HepG2 (cell line): ENCODE results near the gene IBTK.

Source experiments
- EP300 ChIP-seq, 3 experiments: sonication (generic) in 1 of 3; formaldehyde crosslinking in 1 of 3; IDR thresholded peaks; 2 replicates each; pipeline versions ENCODE4 v1.5.1 to v1.6.1; 2011 to 2020; ENCODE audit warnings: low read depth in 2 of 3, low read length in 2 of 3, borderline replicate concordance in 1 of 3, improper control_type of control experiment in 1 of 3, mild to moderate bottlenecking in 1 of 3, missing genetic modification reagents in 1 of 3, moderate library complexity in 1 of 3
- RAD21 ChIP-seq: fragments of 450-650 bp; formaldehyde crosslinking; IDR thresholded peaks from 2 replicates; pipeline ENCODE4 v1.5.0; 2020; ENCODE audit warnings: mild to moderate bottlenecking
- ZHX1 ChIP-seq: sonication (generic); formaldehyde crosslinking; IDR thresholded peaks from 2 replicates; pipeline ENCODE4 v1.8.1; 2022; ENCODE audit warnings: low read depth, mild to moderate bottlenecking, missing genetic modification reagents

DNA sequence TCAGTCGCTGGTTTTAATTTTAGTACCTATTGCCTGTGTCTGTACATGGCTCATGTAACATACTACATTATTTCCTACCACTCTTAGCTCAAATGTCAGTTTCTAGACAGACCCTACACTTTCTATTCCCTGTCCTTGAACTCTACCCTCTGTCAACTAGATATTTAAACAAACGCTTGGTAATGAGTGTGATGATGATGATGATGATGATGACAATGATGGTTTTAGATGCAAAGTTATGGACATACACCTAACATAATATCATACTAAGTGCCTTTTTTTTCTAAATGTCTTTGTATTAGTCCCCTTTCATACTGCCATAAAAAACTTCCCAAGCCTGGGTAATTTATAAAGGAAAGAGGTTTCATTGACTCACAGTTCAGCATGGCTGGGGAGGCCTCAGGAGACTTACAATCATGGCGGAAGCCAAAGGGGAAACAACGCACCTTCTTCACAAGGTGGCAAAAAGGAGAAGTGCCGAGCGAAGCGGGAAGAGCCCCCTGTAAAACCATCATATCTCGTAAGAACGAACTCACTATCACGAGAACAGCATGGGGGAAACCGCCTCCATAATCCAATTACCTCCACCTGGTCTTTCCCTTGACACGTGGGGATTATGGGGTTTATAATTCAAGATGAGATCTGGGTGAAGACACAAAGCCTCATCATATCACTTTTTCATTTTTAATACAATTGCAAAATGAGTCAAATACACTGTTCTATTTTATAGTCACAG is 87.1 kb downstream of the IBTK start:
- no peak for TF ChIP-seq RAD21 (CRISPR knock-in tag)
- TF ChIP-seq EP300 (IDR thresholded peaks at IDR 0.05; ENCODE audit: low read depth in 2 of 2, low read length in 2 of 2), result no peak
- no peak for TF ChIP-seq EP300 (CRISPR knock-in tag; IDR thresholded peaks at IDR 0.05; ENCODE audit: borderline replicate concordance)
- no peak for TF ChIP-seq ZHX1 (CRISPR knock-in tag)
